DMS53 (cell line): ENCODE measurements around the gene GRB10.

Source experiments
- DNase-seq: peaks from one replicate; lab custom pipeline; 2025; lab: John Stamatoyannopoulos, UW

The GRB10 gene

DNA sequence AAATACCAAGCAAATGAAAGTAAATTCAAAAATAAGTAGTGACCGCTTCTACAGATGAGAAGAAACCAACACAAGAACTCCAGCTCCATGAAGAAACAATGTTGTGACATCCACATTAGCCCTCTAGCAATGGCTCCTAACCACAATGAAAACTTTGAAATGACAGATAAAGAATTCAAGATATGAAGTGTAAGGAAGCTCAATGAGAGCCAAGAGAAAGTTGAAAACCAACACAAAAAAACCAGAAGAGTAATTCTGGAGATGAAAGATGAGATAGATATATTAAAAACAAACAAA is 149.3 kb downstream of the GRB10 start:
- no peak for DNase-seq

DNA sequence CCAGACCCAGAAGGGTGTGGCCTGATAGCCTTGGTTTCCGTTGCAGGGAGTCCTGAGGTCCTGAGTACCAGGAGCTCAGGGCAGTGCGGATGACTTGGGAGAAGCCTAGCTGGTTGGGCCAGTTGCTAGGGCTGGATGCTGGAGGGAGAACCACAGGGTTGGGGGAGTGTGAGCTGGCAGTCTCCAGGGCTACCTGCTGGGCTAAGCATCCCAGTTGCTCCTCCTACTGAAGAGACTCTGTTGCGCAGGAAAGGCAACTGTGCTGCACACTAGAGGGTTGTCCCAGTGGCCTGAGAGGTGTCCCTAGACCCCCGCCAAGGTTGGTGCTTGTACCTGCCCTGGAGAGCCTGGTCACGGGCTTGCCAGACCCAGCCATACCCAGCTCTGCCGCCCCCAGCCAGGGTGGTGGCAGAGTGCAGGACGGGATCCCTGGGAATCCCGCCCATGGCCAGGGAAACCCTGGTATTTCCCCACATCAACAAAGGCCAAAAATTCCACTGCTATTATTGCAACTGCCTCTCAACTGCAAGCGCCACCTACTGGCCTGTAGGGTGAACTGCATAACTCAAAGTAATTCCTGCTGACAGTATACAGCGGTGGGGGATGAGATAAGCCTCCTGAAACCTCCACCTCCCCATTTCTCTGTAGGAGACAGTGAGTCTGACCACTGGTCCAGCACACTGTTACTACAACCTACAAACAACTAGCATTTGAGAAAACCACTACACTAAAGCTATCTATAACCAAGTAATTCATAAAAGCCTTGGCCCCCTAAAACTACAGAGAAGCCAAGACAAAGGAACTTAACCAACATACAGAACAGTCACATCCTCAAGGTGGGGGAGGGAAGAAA is 149.9 kb downstream of the GRB10 start:
- DNase-seq = peak; percentile 78

DNA sequence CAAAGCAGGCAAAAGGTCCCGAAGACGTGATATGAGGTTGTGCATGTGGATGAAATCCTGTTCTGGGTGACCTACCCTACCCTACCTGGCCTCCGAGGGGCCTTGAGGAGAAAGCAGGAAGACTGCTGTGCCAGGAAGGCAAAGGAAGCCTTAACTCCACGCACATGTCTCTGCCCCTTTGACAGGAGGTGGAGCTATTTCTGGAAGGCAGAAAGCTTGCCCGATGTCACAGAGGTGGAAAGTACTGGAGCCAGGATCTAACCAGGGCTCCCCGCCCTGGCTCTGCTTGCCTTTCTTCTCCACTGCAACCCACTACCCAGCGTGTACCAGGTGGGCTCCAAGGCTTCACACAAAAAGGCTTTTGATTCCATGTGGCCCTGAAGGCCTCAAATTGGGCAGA is 151.1 kb downstream of the GRB10 start:
- no peak for DNase-seq

DNA sequence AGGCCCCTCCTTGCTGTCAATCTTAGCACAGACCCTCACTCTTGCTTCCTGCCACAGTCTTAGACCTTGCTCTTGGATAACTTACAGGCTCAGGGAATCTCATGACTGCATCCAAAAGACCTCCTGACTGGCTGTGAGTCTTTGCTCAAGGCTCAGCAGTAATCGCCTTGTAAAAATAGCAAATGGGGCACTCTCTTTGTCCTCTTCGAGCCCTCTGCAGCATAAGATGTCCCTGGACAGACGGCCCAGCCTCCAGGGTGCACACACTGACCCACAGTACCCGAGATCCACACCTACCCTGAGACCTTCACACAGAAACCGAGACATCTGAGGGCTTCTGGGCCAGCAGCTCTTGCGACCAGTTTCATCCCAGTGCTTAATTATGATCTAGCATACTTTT is 151.6 kb downstream of the GRB10 start:
- DNase-seq = no peak

DNA sequence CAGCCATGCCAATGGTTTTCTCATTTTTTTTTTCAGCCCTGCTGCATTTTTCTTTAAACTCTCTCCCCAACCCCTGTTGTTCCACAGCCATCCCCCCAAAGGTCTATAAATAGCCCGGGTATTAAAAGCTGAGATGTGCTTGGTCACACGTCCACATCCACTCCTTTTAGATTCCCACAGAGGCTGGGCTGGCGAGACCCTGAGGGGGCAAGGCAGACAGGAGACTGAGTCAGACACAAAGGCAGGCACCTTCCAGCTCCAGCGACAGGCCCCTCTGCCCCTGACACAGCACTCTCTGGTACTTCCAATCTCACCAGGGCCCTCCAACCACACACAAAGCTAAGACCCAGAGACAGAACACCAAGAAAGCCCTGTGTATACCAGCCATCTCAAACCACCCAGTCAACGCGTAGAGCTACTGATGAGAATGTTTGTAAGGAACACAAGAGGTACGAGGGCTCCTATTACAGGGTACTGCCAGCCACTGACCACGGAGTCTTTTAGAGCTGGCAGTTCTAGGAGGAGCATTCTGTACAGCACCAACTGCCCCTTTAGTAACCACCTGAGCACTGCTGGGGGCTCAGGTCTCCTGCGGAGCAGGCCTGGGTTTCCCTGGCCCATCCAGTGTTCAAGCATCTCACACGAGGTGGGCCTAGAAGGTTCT is 153.3 kb downstream of the GRB10 start:
- no peak for DNase-seq

DNA sequence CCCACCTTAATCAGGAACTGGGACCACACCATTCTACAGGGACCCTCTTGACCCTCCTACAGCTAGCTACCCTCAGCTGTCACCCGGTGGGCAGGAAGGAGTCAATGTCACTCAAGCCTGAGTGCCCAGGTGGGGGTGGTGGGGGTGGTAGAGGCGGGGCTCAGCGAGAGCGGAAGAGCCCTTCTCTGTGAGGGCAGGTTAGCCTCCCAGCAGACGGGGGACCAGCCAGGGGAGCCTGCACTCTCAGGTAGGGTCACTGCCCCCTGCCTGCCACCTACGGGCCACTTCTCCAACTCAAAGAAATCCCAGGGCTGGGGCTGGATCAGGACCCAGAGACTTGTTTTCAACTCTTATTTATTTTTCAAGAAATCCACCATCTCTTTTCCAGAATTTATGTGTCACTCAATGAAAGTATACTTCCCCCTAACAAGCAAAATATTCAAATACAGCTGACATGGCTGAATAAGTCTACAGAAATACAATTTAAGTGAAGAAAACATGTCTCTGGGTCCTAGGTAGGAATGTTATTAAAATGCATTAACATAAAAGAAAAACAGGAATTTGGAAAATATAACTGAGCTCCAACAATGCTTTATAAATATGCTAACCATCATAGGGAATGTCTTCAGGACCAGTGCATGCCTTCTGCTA is 154.1 kb downstream of the GRB10 start:
- no peak for DNase-seq

DNA sequence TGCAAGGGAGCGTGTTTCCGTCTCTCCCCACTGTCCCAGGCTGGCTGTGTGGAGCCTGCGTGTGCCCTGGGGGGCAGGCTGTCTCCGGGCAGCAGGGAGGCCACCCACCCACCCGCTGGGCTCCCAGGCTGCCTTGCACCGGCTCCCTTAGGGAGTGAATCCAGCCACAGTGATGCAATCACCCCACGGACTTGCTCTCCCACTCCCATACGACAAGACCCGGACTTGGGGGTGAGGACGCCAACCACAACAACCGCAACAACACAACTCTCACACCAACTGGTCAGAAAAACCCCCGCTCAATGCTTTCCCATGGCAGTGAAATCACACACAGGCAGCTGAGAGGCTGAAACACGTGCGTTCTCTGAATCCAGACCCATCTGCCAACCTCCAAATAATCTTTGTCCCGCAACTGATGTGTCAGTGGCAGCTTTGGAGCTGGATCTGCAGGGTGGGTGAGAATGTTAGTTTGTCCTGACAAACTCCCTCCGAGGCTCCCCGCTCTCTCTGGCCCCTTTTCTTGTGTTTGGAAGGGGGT is 154.8 kb downstream of the GRB10 start:
- no peak for DNase-seq

DNA sequence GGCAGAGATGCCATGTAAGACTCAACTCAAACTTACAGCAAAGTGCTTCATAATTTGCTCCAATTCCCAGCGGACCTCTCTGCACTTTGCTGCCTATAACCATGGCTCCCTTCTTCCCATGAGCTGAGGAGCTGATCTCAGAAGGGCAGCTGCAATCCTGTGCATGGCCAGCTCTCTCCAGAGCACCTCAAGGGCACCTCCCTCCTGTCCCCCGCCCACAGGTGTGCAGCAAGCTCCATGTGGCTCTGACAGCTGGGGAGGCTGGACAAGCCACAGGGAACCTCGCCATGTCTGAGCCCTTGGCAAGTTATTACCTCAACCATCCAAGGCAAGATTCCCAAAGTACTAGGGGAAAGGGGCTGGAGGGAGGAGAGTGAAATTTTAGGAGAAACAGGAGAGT is 156.4 kb downstream of the GRB10 start:
- DNase-seq = no peak

DNA sequence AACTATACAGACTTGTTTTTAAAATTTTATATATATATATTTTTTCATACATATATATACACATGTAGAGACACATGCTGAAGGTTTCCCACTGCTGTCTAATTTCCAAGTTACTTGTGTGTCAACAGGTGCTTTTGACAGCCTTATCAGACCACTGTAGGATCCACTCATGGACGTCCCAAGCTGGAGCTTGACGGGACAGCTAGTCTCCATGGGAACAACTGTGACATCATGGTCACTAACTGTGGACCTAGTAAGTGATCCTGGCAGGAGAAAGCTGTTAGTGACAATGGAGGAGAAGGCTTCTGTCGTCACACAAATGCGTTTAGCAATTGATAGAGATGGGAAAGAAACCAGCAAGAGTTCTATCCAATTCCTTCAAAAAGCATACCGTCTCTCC is 157.3 kb downstream of the GRB10 start:
- no peak for DNase-seq

DNA sequence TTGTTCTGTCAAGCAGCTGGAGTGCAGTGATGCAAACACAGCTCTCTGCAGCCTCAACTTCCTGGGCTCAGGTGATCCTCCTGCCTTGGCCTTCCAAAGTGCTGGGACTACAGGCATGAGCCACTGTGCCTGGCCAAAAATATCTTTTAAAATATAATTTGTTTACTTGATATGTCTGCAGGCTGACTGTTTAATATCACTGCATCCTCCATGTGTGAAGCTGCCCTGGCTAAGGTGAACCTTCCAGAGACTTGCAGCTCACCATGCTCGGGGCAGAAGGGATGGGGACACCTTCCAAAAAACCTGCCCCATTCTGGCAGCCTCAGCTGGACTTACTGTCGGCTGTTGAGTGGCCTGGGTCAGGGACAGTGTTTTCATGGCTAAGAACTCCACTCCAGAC is 159.9 kb downstream of the GRB10 start:
- DNase-seq = no peak

DNA sequence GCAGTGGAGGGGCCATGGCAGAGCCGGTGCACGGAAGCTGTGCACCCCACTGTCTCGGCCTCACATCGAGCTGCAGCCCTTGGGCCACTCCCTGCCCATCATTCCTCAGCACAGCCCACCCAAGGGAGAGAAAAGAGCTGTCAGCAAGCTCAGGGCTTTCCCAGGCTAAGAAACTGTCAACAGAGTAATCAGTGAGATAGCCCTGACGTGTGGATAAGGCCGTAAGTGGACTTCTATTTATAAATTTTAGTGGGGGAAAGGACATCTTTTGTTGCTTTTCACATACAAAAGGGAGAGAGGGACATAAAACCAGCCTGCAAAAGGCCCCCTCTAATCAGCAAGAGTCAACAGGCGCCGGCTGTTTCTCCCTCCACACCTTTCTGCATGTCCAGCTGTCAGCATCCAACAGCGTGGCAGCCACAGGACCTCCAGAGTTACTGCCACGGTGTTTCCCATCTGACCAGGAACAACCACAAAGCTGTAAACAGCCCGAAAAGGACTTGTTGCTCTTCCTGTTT is 160.7 kb downstream of the GRB10 start:
- no peak for DNase-seq

DNA sequence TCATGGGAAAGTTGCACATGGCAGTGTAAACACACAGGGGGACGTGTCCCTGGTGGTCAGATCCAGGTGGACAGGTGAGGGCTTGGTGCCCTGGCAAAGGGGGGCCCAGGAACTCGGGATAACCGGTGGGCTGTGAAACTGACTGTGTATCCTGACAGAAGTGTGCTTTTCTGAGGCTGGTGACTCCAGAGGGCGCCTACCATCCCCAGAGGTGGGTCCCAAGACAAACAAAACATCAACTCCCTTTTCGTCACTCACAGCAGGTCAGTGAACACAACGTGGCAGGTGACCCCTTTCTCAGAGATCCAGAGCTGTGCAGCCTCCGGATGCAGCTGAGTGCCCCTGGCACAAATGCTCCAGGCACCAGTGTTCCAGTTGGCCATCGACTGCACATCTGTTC is 161.5 kb downstream of the GRB10 start:
- no peak for DNase-seq

DNA sequence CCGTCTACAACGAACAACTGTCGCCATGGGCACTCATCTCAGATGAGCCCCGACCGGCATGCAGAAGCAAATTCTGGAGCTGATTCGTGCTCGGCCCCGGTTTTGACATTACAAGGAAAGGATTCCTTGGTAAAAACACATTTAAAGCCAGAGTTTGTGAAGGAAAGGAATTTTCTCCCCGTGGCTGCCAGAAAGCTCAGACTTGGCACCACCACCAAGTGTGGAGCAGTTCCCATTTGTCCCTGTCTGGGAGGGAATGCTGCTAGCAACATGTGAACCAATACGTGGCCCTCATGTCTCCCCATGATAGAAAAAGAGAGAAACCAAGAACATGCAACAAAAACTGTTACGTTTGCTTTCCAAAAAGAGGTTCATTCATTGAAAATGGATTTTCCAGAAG is 162.3 kb downstream of the GRB10 start:
- no peak for DNase-seq

DNA sequence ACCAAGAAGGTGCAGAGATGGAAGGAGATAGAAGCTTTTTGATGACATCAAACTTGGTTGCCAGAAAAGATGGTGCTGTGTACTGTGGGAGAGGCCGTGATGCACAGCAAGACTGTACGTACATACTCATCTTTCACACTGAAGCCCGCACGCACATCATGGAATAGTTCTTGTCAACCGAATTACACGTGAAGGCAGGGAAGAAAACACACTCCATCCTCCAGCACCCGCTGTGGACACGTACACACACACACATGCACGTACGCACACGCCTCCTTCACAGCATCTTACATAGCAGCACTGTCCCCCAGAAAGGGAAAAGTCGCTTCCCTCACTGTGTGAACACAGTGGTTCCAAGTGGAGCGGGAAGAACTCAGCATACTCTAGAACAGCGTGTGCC is 163.0 kb downstream of the GRB10 start:
- DNase-seq = no peak

DNA sequence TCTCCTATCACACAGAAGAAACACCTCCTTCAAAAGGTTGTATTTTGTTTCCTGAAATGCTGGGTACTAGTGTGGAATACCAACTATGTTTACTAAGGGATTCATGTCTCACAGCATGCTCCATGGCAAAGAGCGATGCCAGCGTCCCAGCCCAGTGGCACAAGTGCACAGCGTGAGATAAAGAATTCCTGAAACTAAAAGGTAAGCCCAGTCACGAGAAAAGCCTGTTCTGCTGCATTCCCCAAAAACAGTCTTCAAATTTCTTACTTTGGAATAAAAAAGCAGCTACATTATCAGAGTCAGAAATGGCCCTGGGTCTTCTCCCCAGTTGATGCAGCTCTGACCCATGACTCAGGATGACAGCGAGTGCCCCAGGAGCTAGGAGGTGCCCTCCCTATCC is 164.4 kb downstream of the GRB10 start:
- no peak for DNase-seq

DNA sequence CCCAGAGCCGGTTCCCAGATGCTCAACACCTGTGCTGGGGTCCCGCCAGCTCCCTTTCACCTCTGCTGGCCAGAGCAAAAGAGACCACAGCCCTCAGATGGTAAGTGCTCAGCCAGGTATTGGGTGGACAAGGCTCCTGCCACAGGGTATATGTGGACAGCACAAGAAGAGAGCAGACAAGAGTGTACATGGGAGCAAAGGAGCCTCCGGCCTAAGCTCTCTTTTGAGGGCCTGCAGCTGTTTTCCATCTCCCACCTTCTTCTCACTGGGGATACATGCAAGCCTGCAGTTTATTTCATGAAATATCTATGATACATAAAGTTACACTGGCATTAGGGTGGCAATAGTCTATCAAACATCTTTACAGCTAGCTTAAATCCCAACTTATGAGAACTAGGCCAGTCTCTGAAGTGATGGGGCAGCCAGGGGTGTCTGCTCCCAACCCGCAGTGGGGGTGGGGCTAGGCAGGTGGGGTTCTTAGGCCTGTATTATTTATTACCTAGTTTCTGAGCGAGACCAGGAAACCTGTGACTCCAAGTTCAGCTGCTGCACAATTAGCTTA is 167.1 kb downstream of the GRB10 start:
- DNase-seq = no peak

DNA sequence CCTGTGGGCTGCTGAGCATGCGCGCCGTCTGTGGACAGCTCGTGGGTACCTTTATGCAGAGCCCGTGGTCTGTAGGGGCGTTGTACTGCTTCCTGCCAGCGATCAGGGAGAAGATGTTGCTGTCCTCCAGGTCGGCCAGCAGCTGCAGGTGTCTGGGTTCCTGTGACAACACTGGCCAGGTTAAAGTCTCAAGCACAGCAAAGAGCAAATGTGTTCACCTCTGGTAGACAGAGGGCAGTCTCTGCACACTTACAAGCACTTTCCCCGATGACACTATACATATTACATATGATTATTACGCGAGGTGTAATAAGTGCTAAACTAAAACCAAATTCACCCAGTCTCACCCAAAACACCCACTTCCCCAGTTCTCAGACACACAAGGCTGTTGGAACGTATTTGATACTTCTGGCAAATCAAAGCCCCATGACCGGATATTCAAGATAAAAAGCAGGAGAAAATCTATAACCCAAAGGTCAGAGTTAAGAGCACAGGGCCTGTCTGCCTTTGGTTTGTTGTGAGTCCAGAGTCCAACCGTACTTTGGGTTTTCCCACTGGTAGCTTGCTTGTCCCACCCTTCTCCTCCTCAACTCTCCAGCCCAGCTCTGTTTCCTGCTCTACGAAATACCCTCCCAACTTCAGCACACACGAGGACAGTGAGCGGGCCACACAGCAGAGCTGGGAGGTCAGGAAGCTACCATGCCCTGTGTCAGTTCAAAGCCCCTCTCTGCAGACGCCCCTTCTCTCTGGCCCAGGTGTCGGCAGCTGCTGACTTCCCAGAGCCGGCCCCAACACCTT is 167.8 kb downstream of the GRB10 start:
- peak; percentile 74 for DNase-seq

DNA sequence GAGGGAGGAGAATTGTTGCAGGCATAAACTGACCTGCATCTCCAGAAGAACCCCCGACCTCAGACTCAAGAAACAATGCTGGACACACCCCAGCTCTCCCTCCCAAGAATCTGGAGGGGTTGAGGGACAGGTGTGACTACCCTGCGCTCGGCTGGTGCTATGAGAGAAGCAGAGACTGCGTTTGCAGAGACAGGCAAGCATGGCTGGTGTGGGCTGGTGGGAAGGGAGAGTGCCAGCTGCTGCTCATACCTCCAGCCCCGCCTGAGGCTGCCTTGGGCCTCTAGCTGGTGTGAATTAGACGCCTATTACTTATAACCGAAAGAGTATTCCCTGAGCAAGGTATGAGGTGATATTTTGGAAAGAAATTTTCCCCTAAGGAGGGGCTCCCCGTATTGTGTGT is 169.2 kb downstream of the GRB10 start:
- DNase-seq = no peak

DNA sequence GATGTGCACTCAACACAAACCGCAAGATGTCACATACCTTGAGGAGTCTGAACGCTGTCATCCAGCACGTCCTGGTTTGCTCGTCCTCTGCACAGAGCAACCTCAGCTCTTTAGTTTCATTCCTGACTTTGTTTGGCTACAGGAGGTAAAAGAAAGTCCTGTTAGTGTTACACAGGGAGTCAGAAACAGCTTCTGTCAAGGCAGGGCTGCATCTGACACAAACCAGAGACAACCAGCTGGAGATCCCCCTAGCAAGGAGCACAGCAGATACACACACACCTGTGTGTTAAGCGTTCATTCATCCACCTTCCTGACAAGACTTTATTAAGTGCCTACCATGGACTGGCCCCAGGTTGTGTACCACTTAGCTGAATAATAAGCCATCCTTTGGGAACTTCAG is 170.0 kb downstream of the GRB10 start:
- no peak for DNase-seq

DNA sequence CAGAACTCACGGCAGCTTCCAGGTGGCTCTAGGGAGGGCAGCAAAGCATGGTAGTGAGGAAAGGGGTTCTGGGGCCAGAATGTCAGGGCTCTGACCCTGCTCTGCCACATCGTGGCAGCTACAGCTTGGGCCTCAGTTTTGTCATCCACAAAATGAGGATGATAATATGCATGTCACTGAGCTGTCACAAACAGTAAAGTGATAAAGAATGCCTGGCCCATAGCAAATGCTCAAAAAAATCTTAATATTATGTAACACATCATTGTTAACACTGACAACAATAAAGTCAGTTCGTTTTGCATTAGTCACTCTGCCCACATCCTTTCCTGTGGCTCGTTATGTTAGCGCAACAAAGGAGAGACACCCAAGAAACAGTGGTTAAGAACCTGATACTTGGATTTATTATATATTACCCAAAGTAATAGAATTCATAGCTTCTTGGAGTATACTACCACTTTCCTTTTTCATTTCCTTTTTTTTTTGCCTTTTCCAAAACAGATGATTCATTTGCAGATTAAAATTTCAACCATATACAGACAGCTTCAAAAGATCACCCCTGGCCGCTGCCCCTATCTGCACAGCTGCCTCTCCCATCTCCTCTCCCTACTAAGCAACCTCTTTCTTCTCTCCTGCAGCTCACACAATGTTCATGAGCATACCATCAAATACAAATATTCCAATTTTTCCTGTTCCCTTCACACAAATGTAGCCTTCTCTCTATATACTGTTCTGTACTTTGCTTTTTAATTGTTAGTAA is 172.0 kb downstream of the GRB10 start:
- DNase-seq = peak; percentile 11
